ENCODE measurements around the gene SIPA1L3.

SIPA1L3 gene

GRCh38 chr19:37928527-37929286 lies 21.7 kb downstream of the SIPA1L3 start:
- Mint-ChIP-seq H3K4me1 (peaks cover 59 to 92% of the 10 kb centered on the region in 2 donors), H3K27ac (peak overlapping the region; percentile 93), H3K27me3 (no peaks in the 10 kb centered on the region), H3K36me3 (peaks cover 30 to 44% of the 10 kb centered on the region in 2 donors), H3K4me3 (peak overlapping the region; percentile 35 to 48), H3K9me3 (peaks cover 0 to 4% of the 10 kb centered on the region in 2 donors)
- DNase-seq: peak; percentile 71
- ATAC-seq (replicated peaks): peak; percentile 88 to 89

GRCh38 chr19:37929355-37929923 lies 22.4 kb downstream of the SIPA1L3 start:
- Mint-ChIP-seq H3K27ac (peak overlapping the region; percentile 31), H3K9me3 (peaks cover 0 to 4% of the 10 kb centered on the region in 2 donors)

DNA sequence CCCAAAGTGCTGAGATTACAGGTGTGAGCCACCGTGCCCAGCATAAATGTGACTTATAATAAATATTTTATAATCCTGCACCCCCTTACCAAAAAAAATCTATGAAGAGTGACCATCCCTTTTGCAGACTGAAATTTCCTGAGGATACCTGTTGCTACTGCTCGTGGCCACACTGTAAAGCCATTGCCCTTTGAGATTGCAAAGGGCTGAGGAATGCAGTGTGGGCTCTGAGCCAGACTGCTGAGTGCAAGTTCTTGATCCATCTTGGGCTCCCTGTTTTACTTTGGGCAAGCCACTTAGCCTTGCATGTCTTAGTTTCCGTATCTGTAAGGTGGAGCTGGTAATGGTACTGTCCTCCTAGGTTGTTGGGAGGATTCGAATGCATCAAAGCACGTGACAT lies 23.4 kb downstream of the SIPA1L3 start:
- ATAC-seq (replicated peaks) (no peak), DNase-seq (no peak)
- peaks cover 36 to 55% of the 10 kb centered on the region in 2 donors for H3K36me3 Mint-ChIP-seq
- H3K27me3 Mint-ChIP-seq: no peaks in the 10 kb centered on the region
- H3K4me3 Mint-ChIP-seq: no peak overlapping the region
- H3K9me3 Mint-ChIP-seq: peaks cover 0 to under 1% of the 10 kb centered on the region in 2 donors
- peaks cover 59 to 83% of the 10 kb centered on the region in 2 donors for H3K4me1 Mint-ChIP-seq
- peak overlapping the region; percentile 42 for H3K27ac Mint-ChIP-seq

More at GRCh38 chr19:37929355-37929923, 22.4 kb downstream of the SIPA1L3 start:
- DNase-seq (no peak), ATAC-seq (replicated peaks) (no peak)
- Mint-ChIP-seq H3K36me3 (peaks cover 36 to 51% of the 10 kb centered on the region in 2 donors), H3K4me3 (no peak overlapping the region), H3K27me3 (no peaks in the 10 kb centered on the region), H3K4me1 (peaks cover 63 to 92% of the 10 kb centered on the region in 2 donors)

- Mint-ChIP-seq H3K9me3 (peaks cover 0 to 2% of the 10 kb centered on the region in 2 donors), H3K4me1 (peaks cover 51 to 72% of the 10 kb centered on the region in 2 donors), H3K27ac (peak overlapping the region; percentile 95), H3K4me3 (peak overlapping the region; percentile 61 to 87), H3K27me3 (no peaks in the 10 kb centered on the region), H3K36me3 (peaks cover 33 to 56% of the 10 kb centered on the region in 2 donors)
- peak; percentile 51 to 53 for ATAC-seq (replicated peaks)
- DNase-seq: peak; percentile 54
Observed at GRCh38 chr19:37931881-37932655, 25.1 kb downstream of the SIPA1L3 start.

DNA sequence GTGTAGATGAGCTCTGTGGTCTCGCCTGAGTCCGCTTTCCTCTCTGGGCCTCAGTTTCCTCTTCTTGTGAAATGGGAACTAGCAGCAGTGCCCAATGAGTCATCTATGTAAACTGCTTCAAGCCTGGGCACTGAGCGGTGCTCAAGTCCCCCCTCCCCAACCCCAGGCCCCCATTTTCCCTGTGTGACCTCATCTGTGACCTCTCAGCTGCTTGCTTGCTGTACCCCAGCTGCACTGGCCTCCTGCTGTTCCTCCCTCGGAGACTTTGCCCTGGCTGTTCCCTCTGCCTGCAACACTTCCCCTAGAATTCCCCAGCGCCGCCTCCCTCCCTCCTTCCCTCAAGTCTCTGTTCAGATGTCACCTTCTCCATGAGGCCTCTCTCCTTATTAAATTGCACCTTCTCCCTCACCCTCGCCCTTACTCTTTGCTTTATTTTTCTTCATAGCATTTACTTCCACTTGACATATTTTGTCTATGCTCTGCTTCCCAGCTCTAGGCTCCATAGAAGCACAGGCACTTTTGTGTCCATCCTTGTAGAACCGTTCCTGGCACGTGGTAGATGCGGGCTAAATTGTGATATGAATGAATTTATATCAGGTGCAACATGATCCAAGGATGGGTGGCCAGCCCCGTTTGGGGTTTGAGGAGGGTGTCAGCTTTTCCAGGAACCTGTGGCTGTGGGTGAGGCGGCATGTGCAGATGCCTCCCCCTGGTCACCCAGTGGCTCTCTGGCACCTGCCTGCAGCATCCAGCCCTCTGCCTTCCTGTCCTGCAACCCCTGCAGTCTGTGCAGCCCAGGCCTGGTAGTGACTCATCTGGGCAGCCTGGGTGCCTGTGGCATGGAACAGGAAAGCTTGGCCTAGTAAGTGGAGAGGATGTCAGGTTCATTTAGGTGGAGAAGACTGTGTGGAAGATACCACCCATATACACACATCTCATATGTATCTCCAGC lies 26.3 kb downstream of the SIPA1L3 start:
- no peak for DNase-seq
- Mint-ChIP-seq H3K27me3 (no peaks in the 10 kb centered on the region), H3K9me3 (peaks cover 0 to 2% of the 10 kb centered on the region in 2 donors), H3K4me1 (peaks cover 46 to 67% of the 10 kb centered on the region in 2 donors), H3K36me3 (peaks cover 31 to 55% of the 10 kb centered on the region in 2 donors), H3K27ac (peak overlapping the region; percentile 95), H3K4me3 (peak overlapping the region; percentile 61 to 87)
- ATAC-seq (replicated peaks): peak in 1 of 2 donors; percentile 11

GRCh38 chr19:37933937-37934358 lies 26.9 kb downstream of the SIPA1L3 start:
- Mint-ChIP-seq H3K4me3 (no peak overlapping the region), H3K27me3 (no peaks in the 10 kb centered on the region), H3K9me3 (peaks cover 0 to 2% of the 10 kb centered on the region in 2 donors), H3K27ac (peak overlapping the region; percentile 95), H3K36me3 (peaks cover 31 to 55% of the 10 kb centered on the region in 2 donors), H3K4me1 (peaks cover 45 to 67% of the 10 kb centered on the region in 2 donors)
- DNase-seq: no peak
- no peak for ATAC-seq (replicated peaks)

GRCh38 chr19:37935341-37935740 lies 28.3 kb downstream of the SIPA1L3 start:
- Mint-ChIP-seq H3K4me3 (no peak overlapping the region), H3K36me3 (peaks cover 36 to 60% of the 10 kb centered on the region in 2 donors), H3K27me3 (no peaks in the 10 kb centered on the region), H3K27ac (peak overlapping the region; percentile 14), H3K4me1 (peaks cover 42 to 67% of the 10 kb centered on the region in 2 donors), H3K9me3 (peaks cover 0 to 2% of the 10 kb centered on the region in 2 donors)
- no peak for ATAC-seq (replicated peaks)
- DNase-seq: no peak

DNA sequence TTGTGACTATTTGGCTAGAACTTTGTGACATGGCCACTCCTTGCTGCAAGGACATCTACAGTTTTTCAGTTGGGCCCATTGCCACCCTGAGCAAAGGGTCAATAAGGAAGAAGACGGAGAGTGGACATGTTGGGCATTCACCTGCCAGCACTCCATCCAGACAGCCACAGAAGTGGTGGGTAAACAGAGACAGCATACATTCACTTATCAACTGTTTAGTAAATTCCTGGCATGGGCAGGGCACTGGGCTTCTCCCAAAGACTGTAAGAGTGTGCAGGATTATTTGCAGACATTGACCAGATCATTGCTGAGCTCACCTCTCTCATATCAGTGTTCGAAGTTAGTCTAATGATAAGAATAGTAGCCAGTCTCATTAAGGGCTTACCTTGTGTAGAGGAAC lies 29.2 kb downstream of the SIPA1L3 start:
- Mint-ChIP-seq H3K27ac (no peak overlapping the region), H3K9me3 (peaks cover 0 to 2% of the 10 kb centered on the region in 2 donors), H3K36me3 (peaks cover 41 to 64% of the 10 kb centered on the region in 2 donors), H3K4me3 (no peak overlapping the region), H3K4me1 (peaks cover 41 to 64% of the 10 kb centered on the region in 2 donors), H3K27me3 (no peaks in the 10 kb centered on the region)
- DNase-seq: no peak
- ATAC-seq (replicated peaks): no peak

DNA sequence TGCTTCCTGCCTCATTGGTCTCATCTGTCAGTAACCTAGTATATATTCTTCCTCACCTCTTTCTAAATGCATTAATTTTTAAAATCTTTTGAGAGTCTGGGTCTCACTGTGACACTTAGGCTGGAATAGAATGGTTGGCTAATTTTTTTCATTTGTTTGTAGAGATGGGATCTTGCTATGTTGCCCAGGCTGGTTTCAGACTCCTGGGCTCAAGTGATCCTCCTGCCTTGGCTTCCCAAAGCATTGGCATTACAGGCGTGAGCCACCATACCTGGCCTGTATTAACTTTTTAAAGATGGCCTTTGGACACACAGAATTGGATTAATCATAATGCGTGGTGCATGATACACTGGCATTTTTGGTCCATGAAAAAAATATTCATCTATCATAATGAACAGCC lies 29.9 kb downstream of the SIPA1L3 start:
- no peak for ATAC-seq (replicated peaks)
- Mint-ChIP-seq H3K27ac (no peak overlapping the region), H3K27me3 (no peaks in the 10 kb centered on the region), H3K4me1 (peaks cover 39 to 67% of the 10 kb centered on the region in 2 donors), H3K4me3 (no peak overlapping the region), H3K36me3 (peaks cover 47 to 69% of the 10 kb centered on the region in 2 donors), H3K9me3 (peaks cover 0 to 2% of the 10 kb centered on the region in 2 donors)
- DNase-seq: no peak

DNA sequence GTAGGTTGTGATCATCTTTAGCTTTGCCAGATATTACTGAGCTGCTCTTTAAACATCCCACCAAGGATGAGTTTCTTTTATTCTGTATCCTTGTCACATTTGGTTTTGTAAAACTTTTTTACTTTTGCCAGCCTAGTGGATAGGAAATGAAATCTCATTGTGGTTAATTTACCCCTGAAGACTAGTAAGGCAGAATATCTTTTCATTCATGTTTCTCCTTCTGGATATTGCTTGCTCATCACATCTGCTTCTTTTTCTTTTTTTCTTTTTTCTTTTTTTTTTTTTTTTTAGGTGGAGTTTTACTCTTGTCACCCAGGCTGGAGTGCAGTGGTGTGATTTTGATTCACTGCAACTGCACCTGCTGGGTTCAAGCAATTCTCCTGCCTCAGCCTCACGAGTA lies 31.3 kb downstream of the SIPA1L3 start:
- ATAC-seq (replicated peaks) (no peak), DNase-seq (no peak)
- no peak overlapping the region for H3K4me3 Mint-ChIP-seq
- peaks cover 37 to 67% of the 10 kb centered on the region in 2 donors for H3K4me1 Mint-ChIP-seq
- H3K27me3 Mint-ChIP-seq: no peaks in the 10 kb centered on the region
- H3K27ac Mint-ChIP-seq: peak overlapping the region; percentile 20
- H3K36me3 Mint-ChIP-seq: peaks cover 49 to 78% of the 10 kb centered on the region in 2 donors
- H3K9me3 Mint-ChIP-seq: peaks cover 0 to 2% of the 10 kb centered on the region in 2 donors

- ATAC-seq (replicated peaks): no peak
- H3K4me1 Mint-ChIP-seq: peaks cover 27 to 59% of the 10 kb centered on the region in 2 donors
- H3K27ac Mint-ChIP-seq: peak overlapping the region; percentile 72
- no peak for DNase-seq
- no peaks in the 10 kb centered on the region for H3K9me3 Mint-ChIP-seq
- H3K4me3 Mint-ChIP-seq: no peak overlapping the region
- no peaks in the 10 kb centered on the region for H3K27me3 Mint-ChIP-seq
- H3K36me3 Mint-ChIP-seq: peaks cover 25 to 50% of the 10 kb centered on the region in 2 donors
Observed at GRCh38 chr19:37941782-37942515, 34.9 kb downstream of the SIPA1L3 start.

- Mint-ChIP-seq H3K9me3 (no peaks in the 10 kb centered on the region), H3K4me1 (peaks cover 28 to 64% of the 10 kb centered on the region in 2 donors), H3K27me3 (no peaks in the 10 kb centered on the region), H3K4me3 (no peak overlapping the region), H3K27ac (peak overlapping the region; percentile 44), H3K36me3 (peaks cover 26 to 49% of the 10 kb centered on the region in 2 donors)
- DNase-seq (no peak), ATAC-seq (replicated peaks) (no peak)
Observed at GRCh38 chr19:37942516-37942902, 35.5 kb downstream of the SIPA1L3 start.

- H3K36me3 Mint-ChIP-seq: peaks cover 28 to 53% of the 10 kb centered on the region in 2 donors
- ATAC-seq (replicated peaks) (no peak), DNase-seq (no peak)
- no peaks in the 10 kb centered on the region for H3K9me3 Mint-ChIP-seq
- no peaks in the 10 kb centered on the region for H3K27me3 Mint-ChIP-seq
- H3K4me1 Mint-ChIP-seq: peaks cover 31 to 65% of the 10 kb centered on the region in 2 donors
- no peak overlapping the region for H3K4me3 Mint-ChIP-seq
- peak overlapping the region; percentile 60 for H3K27ac Mint-ChIP-seq
Observed at GRCh38 chr19:37943480-37943879, 36.5 kb downstream of the SIPA1L3 start.

Measured in stimulated activated naive B cell treated with anti-CD40 and anti-IgM and Interleukin-4, amounts not matched to agents 10 μg/mL and 1 μg/mL and 100 μg/mL, for 72 hours (primary cell).